ENCODE data around the gene SGMS1.

DNA sequence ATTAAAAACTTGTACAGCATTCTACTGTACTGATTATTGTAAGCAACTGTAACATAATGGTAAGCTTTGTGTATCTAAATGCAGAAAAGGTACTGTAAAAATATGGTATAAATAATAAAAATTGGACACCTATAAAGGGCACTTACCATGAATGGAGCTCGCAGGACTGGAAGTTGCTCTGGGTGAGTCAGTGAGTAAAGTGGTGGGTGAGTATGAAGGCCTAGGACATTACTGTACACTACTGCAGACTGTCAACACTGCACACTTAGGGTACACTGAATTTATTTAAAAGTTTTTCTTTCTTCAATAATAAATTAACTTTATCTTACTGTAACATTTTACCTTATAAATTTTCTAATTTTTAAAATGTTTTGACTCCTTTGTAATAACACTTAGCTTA is 253.8 kb downstream of the SGMS1 start:
- TF ChIP-seq POLR2A (IDR thresholded peaks at IDR 0.05) = no peak
- TF ChIP-seq, protein P1, sequence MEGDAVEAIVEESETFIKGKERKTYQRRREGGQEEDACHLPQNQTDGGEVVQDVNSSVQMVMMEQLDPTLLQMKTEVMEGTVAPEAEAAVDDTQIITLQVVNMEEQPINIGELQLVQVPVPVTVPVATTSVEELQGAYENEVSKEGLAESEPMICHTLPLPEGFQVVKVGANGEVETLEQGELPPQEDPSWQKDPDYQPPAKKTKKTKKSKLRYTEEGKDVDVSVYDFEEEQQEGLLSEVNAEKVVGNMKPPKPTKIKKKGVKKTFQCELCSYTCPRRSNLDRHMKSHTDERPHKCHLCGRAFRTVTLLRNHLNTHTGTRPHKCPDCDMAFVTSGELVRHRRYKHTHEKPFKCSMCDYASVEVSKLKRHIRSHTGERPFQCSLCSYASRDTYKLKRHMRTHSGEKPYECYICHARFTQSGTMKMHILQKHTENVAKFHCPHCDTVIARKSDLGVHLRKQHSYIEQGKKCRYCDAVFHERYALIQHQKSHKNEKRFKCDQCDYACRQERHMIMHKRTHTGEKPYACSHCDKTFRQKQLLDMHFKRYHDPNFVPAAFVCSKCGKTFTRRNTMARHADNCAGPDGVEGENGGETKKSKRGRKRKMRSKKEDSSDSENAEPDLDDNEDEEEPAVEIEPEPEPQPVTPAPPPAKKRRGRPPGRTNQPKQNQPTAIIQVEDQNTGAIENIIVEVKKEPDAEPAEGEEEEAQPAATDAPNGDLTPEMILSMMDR (IDR thresholded peaks at IDR 0.05) = no peak
- TF ChIP-seq POLR2AphosphoS5 (IDR thresholded peaks at IDR 0.05) = no peak
- TF ChIP-seq EP300 (IDR thresholded peaks at IDR 0.05; ENCODE audit: low read depth) = no peak

Measured in transverse colon (tissue), 4 donors.